ENCODE measurements around the gene SLC35A5. TPM values are rescaled to one million over a fixed set of nuclear protein-coding genes. Genes with fewer than 3 reads are reported as not detected.
A peak's percentile ranks its signal among the peaks of the same experiment; 100 is the strongest.
"Not testable (repeated sequence)": the region's sequence is repeated elsewhere in the genome, so short reads cannot be mapped to it uniquely, and the experiment has no call there.

Gene SLC35A5
- 20.8 TPM for total RNA-seq

GRCh38 chr3:112561734-112562529, at the start of gene SLC35A5, which contains the start of gene ATG3:
TSS of gene SLC35A5 (plus strand) at chr3:112562045. CDS start at chr3:112563404, 1,359 bp downstream.
TSS of gene ATG3 (minus strand) at chr3:112561962. CDS start at chr3:112561528, 434 bp downstream.
- Histone ChIP-seq H3K27me3 (no peaks in the 10 kb centered on the region), H3K9me3 (no peaks in the 10 kb centered on the region), H3K4me1 (peaks cover 8 to 17% of the 10 kb centered on the region in 2 donors), H3K4me3 (peak within 1 kb of the TSS; percentile 70 to 73), H3K36me3 (peaks cover 0 to 10% of the 10 kb centered on the region in 2 donors), H3K27ac (peak within 1 kb of the TSS; percentile 95 to 98)
- TF ChIP-seq, protein P1, sequence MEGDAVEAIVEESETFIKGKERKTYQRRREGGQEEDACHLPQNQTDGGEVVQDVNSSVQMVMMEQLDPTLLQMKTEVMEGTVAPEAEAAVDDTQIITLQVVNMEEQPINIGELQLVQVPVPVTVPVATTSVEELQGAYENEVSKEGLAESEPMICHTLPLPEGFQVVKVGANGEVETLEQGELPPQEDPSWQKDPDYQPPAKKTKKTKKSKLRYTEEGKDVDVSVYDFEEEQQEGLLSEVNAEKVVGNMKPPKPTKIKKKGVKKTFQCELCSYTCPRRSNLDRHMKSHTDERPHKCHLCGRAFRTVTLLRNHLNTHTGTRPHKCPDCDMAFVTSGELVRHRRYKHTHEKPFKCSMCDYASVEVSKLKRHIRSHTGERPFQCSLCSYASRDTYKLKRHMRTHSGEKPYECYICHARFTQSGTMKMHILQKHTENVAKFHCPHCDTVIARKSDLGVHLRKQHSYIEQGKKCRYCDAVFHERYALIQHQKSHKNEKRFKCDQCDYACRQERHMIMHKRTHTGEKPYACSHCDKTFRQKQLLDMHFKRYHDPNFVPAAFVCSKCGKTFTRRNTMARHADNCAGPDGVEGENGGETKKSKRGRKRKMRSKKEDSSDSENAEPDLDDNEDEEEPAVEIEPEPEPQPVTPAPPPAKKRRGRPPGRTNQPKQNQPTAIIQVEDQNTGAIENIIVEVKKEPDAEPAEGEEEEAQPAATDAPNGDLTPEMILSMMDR (IDR thresholded peaks at IDR 0.05) = peak in 1 of 3 experiments; percentile 5
- peak; percentile 95 to 100 for DNase-seq (ENCODE audit: low spot score in 2 of 2)
- intact Hi-C loops (cut with DNase I) = loop anchor here (1.0 to 10.0 kb wide), 7 partner anchors 77 to 1583 kb away; partner anchors contain the start of genes ATP6V1A, CCDC191, GTPBP8 and NAA50

DNA sequence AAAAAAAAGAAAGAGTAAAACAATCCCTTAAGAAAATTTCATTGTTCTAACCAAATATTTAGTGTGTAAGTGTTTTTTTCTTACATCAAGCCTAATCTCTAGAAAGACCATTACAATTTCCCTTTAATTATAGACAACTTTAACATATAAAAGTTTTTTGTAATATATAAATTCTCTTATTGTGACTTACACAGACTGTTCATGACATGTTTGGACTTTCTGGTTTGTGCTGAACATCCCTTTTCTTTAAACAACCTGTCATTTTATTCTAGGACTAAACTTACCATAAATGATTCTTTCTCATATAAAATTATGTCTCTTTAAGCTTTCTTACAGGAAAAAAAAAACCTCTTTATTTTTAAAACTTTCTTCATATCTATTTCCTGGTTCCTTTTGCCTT, 49.5 kb upstream of the SLC35A5 start:
- Histone ChIP-seq H3K36me3 (no peaks in the 10 kb centered on the region), H3K4me1 (peaks cover 0 to 4% of the 10 kb centered on the region in 2 donors), H3K9me3 (no peaks in the 10 kb centered on the region), H3K4me3 (no peak overlapping the region), H3K27me3 (no peaks in the 10 kb centered on the region), H3K27ac (no peak overlapping the region)
- TF ChIP-seq, protein P1 (IDR thresholded peaks at IDR 0.05) = no peak
- no peak for DNase-seq (ENCODE audit: low spot score in 2 of 2)
- intact Hi-C loops (cut with DNase I) = no loop called here

GRCh38 chr3:112514527-112515128, 47.2 kb upstream of the SLC35A5 start:
- Histone ChIP-seq H3K9me3 (no peaks in the 10 kb centered on the region), H3K36me3 (no peaks in the 10 kb centered on the region), H3K27ac (no peak overlapping the region), H3K4me1 (no peaks in the 10 kb centered on the region), H3K27me3 (no peaks in the 10 kb centered on the region), H3K4me3 (no peak overlapping the region)
- no peak for DNase-seq (ENCODE audit: low spot score in 2 of 2)
- TF ChIP-seq, protein P1 (IDR thresholded peaks at IDR 0.05) = no peak
- intact Hi-C loops (cut with DNase I) = loop anchor here (5.0 kb wide), 1 partner anchor 87 kb away; no protein-coding TSS in a partner anchor

GRCh38 chr3:112518970-112519369, 42.9 kb upstream of the SLC35A5 start:
- not testable (repeated sequence) for H3K27me3 ChIP-seq; H3K4me3 ChIP-seq; H3K9me3 ChIP-seq; H3K4me1 ChIP-seq; DNase-seq (ENCODE audit: low spot score in 2 of 2); H3K36me3 ChIP-seq; H3K27ac ChIP-seq
- intact Hi-C loops (cut with DNase I) = loop anchor here (1.0 to 5.0 kb wide), 3 partner anchors 92 to 226 kb away; no protein-coding TSS in a partner anchor

DNA sequence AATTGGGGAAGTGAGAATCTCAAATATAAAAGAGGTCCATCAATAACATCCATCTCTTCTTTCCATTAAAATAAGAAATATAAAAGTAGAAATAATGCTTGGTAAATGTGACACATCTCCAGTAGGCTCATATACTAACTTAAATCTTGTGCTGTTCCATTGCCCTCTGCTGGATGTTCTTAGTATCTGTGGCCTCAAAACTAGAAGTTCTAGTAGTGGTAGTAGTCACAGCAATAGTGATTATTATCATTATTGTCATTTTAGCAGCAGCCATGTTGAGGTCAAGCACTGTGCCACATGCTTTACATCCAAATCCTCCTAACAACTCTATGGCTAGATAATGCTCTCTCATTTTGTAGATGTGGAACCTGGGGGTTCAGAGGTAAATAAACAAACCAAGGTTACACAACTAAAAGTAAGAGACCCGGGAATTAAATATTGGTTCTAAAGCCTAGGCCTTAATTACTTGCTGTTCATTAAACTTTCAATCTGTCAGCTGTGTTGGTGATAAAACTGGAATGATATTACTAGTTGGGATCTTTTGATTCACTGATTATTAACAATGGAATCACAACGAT, 42.3 kb upstream of the SLC35A5 start:
- no peaks in the 10 kb centered on the region for H3K9me3 ChIP-seq
- no peaks in the 10 kb centered on the region for H3K36me3 ChIP-seq
- no peak overlapping the region for H3K27ac ChIP-seq
- no peak overlapping the region for H3K4me3 ChIP-seq
- DNase-seq (ENCODE audit: low spot score in 2 of 2) = no peak
- H3K27me3 ChIP-seq = no peaks in the 10 kb centered on the region
- TF ChIP-seq, protein P1 (IDR thresholded peaks at IDR 0.05) = peak; percentile 70 to 75 (median 70)
- no peaks in the 10 kb centered on the region for H3K4me1 ChIP-seq
- intact Hi-C loops (cut with DNase I) = loop anchor here (1.0 to 5.0 kb wide), 3 partner anchors 92 to 227 kb away; no protein-coding TSS in a partner anchor

- H3K4me3 ChIP-seq; H3K27me3 ChIP-seq; H3K27ac ChIP-seq; H3K4me1 ChIP-seq; DNase-seq (ENCODE audit: low spot score in 2 of 2); intact Hi-C loops (cut with DNase I); H3K9me3 ChIP-seq: not testable (repeated sequence)
- peaks cover 11 to 12% of the 10 kb centered on the region in 2 donors for H3K36me3 ChIP-seq
These were observed 37.7 kb upstream of the SLC35A5 start for GRCh38 chr3:112524127-112524526.

Data from ascending aorta (tissue), 2 donors.